GM23338 (cell line): ENCODE data around the gene RAP1GAP2. TPM values are rescaled to one million over a fixed set of nuclear protein-coding genes. Genes with fewer than 3 reads are reported as not detected.

Experiments used
- ATAC-seq: fragments of 200-7000 bp; cut with Tn5 transposase; 3 replicates; pipeline ENCODE4 v1.9.1; 2020
- DNase-seq: peaks from one replicate; pipeline ENCODE4 v3.0.0-alpha.2; 2015; ENCODE audit warnings: low spot score
- H2AFZ ChIP-seq: fragments of 200-600 bp; sonication (generic); 2 replicates; pipeline ENCODE4 v1.8.0; 2016; ENCODE audit warnings: antibody characterized with exemption, mild to moderate bottlenecking, moderate library complexity
- H3F3A ChIP-seq: fragments of 200-600 bp; sonication (generic); replicated peaks from 2 replicates; pipeline ENCODE4 v1.8.0; 2017; ENCODE audit warnings: antibody characterized with exemption, mixed run types, low read depth
- H3K27ac ChIP-seq: fragments of 200-600 bp; sonication (generic); 2 replicates; pipeline ENCODE4 v1.6.1; 2016; ENCODE audit warnings: low read depth
- H3K27me3 ChIP-seq: fragments of 200-600 bp; sonication (generic); 2 replicates; pipeline ENCODE4 v1.8.0; 2016; ENCODE audit warnings: mild to moderate bottlenecking, mixed run types, moderate library complexity; ENCODE audit not compliant: insufficient read depth
- H3K36me3 ChIP-seq: fragments of 200-600 bp; sonication (generic); 2 replicates; pipeline ENCODE4 v1.8.0; 2016; ENCODE audit warnings: mild to moderate bottlenecking; ENCODE audit not compliant: insufficient read depth
- H3K4me1 ChIP-seq: fragments of 200-600 bp; sonication (generic); 2 replicates; pipeline ENCODE4 v1.8.0; 2016; ENCODE audit warnings: mild to moderate bottlenecking, moderate library complexity; ENCODE audit not compliant: insufficient read depth
- H3K4me2 ChIP-seq: fragments of 200-600 bp; sonication (generic); 2 replicates; pipeline ENCODE4 v1.7.1; 2017; ENCODE audit warnings: mixed run types
- H3K4me3 ChIP-seq: fragments of 200-600 bp; sonication (generic); 2 replicates; pipeline ENCODE4 v1.6.1; 2016; ENCODE audit warnings: mixed run types
- H3K79me2 ChIP-seq: fragments of 200-600 bp; sonication (generic); replicated peaks from 2 replicates; pipeline ENCODE4 v1.8.0; 2017; ENCODE audit warnings: mild to moderate bottlenecking; ENCODE audit not compliant: insufficient read depth
- H3K9me2 ChIP-seq: fragments of 200-600 bp; sonication (generic); 2 replicates; pipeline ENCODE4 v1.8.0; 2017; ENCODE audit not compliant: insufficient read depth
- H4K20me1 ChIP-seq: fragments of 200-600 bp; sonication (generic); replicated peaks from 2 replicates; pipeline ENCODE4 v1.8.0; 2017; ENCODE audit warnings: mild to moderate bottlenecking; ENCODE audit not compliant: insufficient read depth
- H3K27ac Mint-ChIP-seq: 2 replicates; pipeline ENCODE4 v1.8.0; 2020; ENCODE audit warnings: inconsistent platforms, mild to moderate bottlenecking, moderate library complexity, mixed read lengths
- H3K27me3 Mint-ChIP-seq: 3 replicates; pipeline ENCODE4 v1.8.0; 2022; ENCODE audit warnings: low read depth, mild to moderate bottlenecking, moderate library complexity, mixed read lengths, inconsistent platforms; ENCODE audit not compliant: insufficient read depth, poor library complexity
- H3K36me3 Mint-ChIP-seq: 3 replicates; pipeline ENCODE4 v1.8.0; 2021; ENCODE audit warnings: low read depth, mild to moderate bottlenecking, inconsistent platforms, moderate library complexity, mixed read lengths
- H3K4me1 Mint-ChIP-seq: 3 replicates; pipeline ENCODE4 v1.8.0; 2020; ENCODE audit warnings: mild to moderate bottlenecking, inconsistent platforms, mixed read lengths
- H3K4me3 Mint-ChIP-seq: 3 replicates; pipeline ENCODE4 v1.8.0; 2021; ENCODE audit warnings: moderate library complexity, mild to moderate bottlenecking, inconsistent platforms, mixed read lengths
- H3K9me3 Mint-ChIP-seq: 3 replicates; pipeline ENCODE4 v1.8.0; 2020; ENCODE audit warnings: moderate library complexity, mild to moderate bottlenecking, inconsistent platforms, mixed read lengths
- CREB1 ChIP-seq: fragments of 250-450 bp; sonication (Bioruptor Pico); IDR thresholded peaks from 2 replicates; pipeline ENCODE4 v1.5.0; 2020; ENCODE audit warnings: low read depth, mild to moderate bottlenecking, moderate library complexity
- EZH2 ChIP-seq: fragments of 200-600 bp; sonication (generic); IDR thresholded peaks from one replicate; pipeline ENCODE4 v1.8.0; 2017; ENCODE audit warnings: antibody characterized with exemption, mild to moderate bottlenecking, low read depth; ENCODE audit not compliant: unreplicated experiment
- EZH2phosphoT487 ChIP-seq: fragments of 200-600 bp; sonication (generic); IDR thresholded peaks from one replicate; pipeline ENCODE4 v1.8.1; 2018; ENCODE audit warnings: antibody characterized with exemption; ENCODE audit not compliant: unreplicated experiment
- POLR2AphosphoS5 ChIP-seq: IDR thresholded peaks from 2 replicates; pipeline ENCODE4 v1.6.1; 2016; ENCODE audit warnings: antibody characterized with exemption, low read depth
- STAT1 ChIP-seq: IDR thresholded peaks from one replicate; pipeline ENCODE4 v1.6.1; 2016; ENCODE audit warnings: antibody characterized with exemption; ENCODE audit not compliant: unreplicated experiment
- ZNF331 ChIP-seq: fragments of 250-450 bp; sonication (Bioruptor Pico); IDR thresholded peaks from 2 replicates; pipeline ENCODE4 v1.5.0; 2020; ENCODE audit warnings: low read depth, mild to moderate bottlenecking, moderate library complexity
- polyA plus RNA-seq: library from polyadenylated mRNA; unstranded; fragments of >200 nt; fragmentation: Nextera tagmentation; extraction: Ambion mirVana; gene quantifications from 2 replicates; pipeline ENCODE4 v1.2.1, GENCODE V29; 2016
- total RNA-seq: library from RNA; depleted of rRNA; stranded (reverse); fragments of >200 nt; shearing (Covaris generic); gene quantifications from 2 replicates; pipeline ENCODE4 v1.2.3, GENCODE V29; 2014
- TF ChIP-seq, protein P1 (sequence below), 2 experiments: fragments of 200-600 bp in 1 of 2; sonication (generic) in 1 of 2; conservative IDR thresholded peaks; 2 replicates each; pipeline versions ENCODE4 v1.5.1 to v1.6.1; 2016 to 2017; ENCODE audit warnings: antibody characterized with exemption in 2 of 2, low read depth in 2 of 2, mild to moderate bottlenecking in 2 of 2, moderate library complexity in 1 of 2
- TF ChIP-seq, protein P2 (sequence below): fragments of 250-450 bp; sonication (Bioruptor Pico); IDR thresholded peaks from 2 replicates; pipeline ENCODE4 v1.5.0; 2020; ENCODE audit warnings: mild to moderate bottlenecking, moderate library complexity

Gene RAP1GAP2
- total and polyA plus RNA-seq, 2 experiments from 2014 or later: 17.8 to 46.1 TPM

DNA sequence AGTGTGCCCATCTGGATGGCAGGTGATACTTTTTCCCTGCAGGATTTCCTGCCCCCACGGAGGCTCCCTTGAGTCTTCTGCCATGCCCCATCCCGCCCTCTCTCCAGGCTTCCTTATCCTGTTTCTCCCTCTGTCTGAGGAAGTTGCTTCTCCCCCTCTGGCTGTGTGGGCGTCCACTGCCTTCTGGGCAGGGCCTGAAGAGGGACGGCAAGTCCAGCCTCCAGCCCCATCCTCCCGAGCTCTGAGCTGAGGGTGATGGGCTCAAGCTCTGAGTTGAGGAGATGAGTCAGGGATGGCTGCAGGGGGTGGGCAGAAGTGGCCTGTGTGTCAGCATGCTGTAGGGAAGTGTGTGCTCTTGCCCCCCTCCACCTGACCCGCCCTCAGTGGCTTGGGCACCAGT lies 14.2 kb upstream of the RAP1GAP2 start:
- Mint-ChIP-seq H3K27me3 (peaks cover 8% of the 10 kb centered on the region), H3K4me1 (peaks cover 7% of the 10 kb centered on the region), H3K4me3 (no peak overlapping the region), H3K27ac (no peak overlapping the region), H3K36me3 (no peaks in the 10 kb centered on the region; the same call in 2 of the 3 replicates), H3K9me3 (no peaks in the 10 kb centered on the region)
- no peak overlapping the region for H2AFZ ChIP-seq
- H3K36me3 ChIP-seq: no peaks in the 10 kb centered on the region
- no peaks in the 10 kb centered on the region for H3K27me3 ChIP-seq
- ATAC-seq: no peak
- no peak for DNase-seq
- no peak overlapping the region for H3K27ac ChIP-seq
- no peaks in the 10 kb centered on the region for H3K9me2 ChIP-seq
- peaks cover 9% of the 10 kb centered on the region; the same call in 1 of the 2 replicates for H3F3A ChIP-seq
- H3K4me1 ChIP-seq: no peaks in the 10 kb centered on the region
- H3K79me2 ChIP-seq: no peaks in the 10 kb centered on the region
- H3K4me3 ChIP-seq: no peak overlapping the region
- H3K4me2 ChIP-seq: no peak overlapping the region
- TF ChIP-seq CREB1 (CRISPR knock-in tag) (no peak), STAT1 (no peak), EZH2 (no peak), POLR2AphosphoS5 (no peak), EZH2phosphoT487 (no peak), ZNF331 (no peak)
- TF ChIP-seq, protein P1, sequence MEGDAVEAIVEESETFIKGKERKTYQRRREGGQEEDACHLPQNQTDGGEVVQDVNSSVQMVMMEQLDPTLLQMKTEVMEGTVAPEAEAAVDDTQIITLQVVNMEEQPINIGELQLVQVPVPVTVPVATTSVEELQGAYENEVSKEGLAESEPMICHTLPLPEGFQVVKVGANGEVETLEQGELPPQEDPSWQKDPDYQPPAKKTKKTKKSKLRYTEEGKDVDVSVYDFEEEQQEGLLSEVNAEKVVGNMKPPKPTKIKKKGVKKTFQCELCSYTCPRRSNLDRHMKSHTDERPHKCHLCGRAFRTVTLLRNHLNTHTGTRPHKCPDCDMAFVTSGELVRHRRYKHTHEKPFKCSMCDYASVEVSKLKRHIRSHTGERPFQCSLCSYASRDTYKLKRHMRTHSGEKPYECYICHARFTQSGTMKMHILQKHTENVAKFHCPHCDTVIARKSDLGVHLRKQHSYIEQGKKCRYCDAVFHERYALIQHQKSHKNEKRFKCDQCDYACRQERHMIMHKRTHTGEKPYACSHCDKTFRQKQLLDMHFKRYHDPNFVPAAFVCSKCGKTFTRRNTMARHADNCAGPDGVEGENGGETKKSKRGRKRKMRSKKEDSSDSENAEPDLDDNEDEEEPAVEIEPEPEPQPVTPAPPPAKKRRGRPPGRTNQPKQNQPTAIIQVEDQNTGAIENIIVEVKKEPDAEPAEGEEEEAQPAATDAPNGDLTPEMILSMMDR (conservative IDR thresholded peaks at IDR 0.05; ENCODE audit: low read depth in 2 of 2): no peak
- TF ChIP-seq, protein P2, sequence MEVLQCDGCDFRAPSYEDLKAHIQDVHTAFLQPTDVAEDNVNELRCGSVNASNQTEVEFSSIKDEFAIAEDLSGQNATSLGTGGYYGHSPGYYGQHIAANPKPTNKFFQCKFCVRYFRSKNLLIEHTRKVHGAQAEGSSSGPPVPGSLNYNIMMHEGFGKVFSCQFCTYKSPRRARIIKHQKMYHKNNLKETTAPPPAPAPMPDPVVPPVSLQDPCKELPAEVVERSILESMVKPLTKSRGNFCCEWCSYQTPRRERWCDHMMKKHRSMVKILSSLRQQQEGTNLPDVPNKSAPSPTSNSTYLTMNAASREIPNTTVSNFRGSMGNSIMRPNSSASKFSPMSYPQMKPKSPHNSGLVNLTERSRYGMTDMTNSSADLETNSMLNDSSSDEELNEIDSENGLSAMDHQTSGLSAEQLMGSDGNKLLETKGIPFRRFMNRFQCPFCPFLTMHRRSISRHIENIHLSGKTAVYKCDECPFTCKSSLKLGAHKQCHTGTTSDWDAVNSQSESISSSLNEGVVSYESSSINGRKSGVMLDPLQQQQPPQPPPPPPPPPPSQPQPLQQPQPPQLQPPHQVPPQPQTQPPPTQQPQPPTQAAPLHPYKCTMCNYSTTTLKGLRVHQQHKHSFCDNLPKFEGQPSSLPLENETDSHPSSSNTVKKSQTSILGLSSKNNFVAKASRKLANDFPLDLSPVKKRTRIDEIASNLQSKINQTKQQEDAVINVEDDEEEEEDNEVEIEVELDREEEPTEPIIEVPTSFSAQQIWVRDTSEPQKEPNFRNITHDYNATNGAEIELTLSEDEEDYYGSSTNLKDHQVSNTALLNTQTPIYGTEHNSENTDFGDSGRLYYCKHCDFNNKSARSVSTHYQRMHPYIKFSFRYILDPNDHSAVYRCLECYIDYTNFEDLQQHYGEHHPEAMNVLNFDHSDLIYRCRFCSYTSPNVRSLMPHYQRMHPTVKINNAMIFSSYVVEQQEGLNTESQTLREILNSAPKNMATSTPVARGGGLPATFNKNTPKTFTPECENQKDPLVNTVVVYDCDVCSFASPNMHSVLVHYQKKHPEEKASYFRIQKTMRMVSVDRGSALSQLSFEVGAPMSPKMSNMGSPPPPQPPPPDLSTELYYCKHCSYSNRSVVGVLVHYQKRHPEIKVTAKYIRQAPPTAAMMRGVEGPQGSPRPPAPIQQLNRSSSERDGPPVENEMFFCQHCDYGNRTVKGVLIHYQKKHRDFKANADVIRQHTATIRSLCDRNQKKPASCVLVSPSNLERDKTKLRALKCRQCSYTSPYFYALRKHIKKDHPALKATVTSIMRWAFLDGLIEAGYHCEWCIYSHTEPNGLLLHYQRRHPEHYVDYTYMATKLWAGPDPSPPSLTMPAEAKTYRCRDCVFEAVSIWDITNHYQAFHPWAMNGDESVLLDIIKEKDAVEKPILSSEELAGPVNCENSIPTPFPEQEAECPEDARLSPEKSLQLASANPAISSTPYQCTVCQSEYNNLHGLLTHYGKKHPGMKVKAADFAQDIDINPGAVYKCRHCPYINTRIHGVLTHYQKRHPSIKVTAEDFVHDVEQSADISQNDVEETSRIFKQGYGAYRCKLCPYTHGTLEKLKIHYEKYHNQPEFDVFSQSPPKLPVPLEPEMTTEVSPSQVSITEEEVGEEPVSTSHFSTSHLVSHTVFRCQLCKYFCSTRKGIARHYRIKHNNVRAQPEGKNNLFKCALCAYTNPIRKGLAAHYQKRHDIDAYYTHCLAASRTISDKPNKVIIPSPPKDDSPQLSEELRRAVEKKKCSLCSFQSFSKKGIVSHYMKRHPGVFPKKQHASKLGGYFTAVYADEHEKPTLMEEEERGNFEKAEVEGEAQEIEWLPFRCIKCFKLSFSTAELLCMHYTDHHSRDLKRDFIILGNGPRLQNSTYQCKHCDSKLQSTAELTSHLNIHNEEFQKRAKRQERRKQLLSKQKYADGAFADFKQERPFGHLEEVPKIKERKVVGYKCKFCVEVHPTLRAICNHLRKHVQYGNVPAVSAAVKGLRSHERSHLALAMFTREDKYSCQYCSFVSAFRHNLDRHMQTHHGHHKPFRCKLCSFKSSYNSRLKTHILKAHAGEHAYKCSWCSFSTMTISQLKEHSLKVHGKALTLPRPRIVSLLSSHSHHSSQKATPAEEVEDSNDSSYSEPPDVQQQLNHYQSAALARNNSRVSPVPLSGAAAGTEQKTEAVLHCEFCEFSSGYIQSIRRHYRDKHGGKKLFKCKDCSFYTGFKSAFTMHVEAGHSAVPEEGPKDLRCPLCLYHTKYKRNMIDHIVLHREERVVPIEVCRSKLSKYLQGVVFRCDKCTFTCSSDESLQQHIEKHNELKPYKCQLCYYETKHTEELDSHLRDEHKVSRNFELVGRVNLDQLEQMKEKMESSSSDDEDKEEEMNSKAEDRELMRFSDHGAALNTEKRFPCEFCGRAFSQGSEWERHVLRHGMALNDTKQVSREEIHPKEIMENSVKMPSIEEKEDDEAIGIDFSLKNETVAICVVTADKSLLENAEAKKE: no peak
- H4K20me1 ChIP-seq: no peaks in the 10 kb centered on the region; the same call in 1 of the 2 replicates
